Measurements from ENCODE around the gene LDLRAD4.

DNA sequence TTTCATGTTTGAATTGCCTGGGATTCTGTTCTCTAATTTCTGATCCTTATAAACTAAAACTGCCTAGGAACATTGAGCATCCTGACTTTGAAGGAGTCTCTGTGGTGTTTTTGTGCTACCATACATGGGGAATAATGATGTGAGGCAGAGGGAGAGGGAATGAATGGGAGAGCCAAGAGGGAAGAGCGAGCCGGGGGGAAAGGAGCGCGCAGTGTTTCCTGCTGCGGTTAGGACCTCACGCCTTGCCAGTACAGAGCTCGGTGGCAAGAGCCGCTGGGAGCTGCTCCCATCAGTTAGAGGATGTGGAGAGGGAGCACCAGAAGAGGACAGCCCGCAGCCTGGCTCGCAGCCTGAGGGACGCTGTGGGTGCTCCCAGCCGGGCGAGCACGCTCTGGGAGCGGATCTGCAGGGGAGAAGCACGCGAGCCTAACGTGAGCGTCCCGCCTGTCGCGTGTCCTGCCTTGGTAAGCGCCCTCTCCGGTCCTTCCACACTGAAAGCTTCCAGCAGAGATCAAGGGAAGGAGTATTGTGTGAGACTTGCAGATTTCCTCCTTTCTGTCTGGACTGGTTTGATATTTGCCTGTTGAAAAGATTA is 393.1 kb downstream of the LDLRAD4 start:
- no peak; the same call in 1 of the 2 replicates for TF ChIP-seq EZH2phosphoT487 (IDR thresholded peaks at IDR 0.05; ENCODE audit: borderline replicate concordance, low read length)
- TF ChIP-seq, protein P1, sequence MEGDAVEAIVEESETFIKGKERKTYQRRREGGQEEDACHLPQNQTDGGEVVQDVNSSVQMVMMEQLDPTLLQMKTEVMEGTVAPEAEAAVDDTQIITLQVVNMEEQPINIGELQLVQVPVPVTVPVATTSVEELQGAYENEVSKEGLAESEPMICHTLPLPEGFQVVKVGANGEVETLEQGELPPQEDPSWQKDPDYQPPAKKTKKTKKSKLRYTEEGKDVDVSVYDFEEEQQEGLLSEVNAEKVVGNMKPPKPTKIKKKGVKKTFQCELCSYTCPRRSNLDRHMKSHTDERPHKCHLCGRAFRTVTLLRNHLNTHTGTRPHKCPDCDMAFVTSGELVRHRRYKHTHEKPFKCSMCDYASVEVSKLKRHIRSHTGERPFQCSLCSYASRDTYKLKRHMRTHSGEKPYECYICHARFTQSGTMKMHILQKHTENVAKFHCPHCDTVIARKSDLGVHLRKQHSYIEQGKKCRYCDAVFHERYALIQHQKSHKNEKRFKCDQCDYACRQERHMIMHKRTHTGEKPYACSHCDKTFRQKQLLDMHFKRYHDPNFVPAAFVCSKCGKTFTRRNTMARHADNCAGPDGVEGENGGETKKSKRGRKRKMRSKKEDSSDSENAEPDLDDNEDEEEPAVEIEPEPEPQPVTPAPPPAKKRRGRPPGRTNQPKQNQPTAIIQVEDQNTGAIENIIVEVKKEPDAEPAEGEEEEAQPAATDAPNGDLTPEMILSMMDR (conservative IDR thresholded peaks at IDR 0.05; ENCODE audit: low read depth, low read length): no peak
